Suppressor macrophage (primary cell): ENCODE data around the gene HNRNPA2B1.
"Not testable (repeated sequence)": the region's sequence is repeated elsewhere in the genome, so short reads cannot be mapped to it uniquely, and the experiment has no call there.

Experiments
- DNase-seq, 4 experiments: peaks; one replicate each; pipeline ENCODE4 v3.0.0-alpha.2; 2020 to 2022

HNRNPA2B1 gene

GRCh38 chr7:26198133-26198780 lies 2.3 kb downstream of the HNRNPA2B1 start:
- DNase-seq: peak in 3 of 4 experiments; percentile 58 to 69 (median 65)

- DNase-seq: peak; percentile 55 to 88 (median 74)
These were observed 3.1 kb downstream of the HNRNPA2B1 start for GRCh38 chr7:26197153-26198115.

- peak in 2 of 4 experiments; percentile 36 to 43 for DNase-seq
These were observed 4.5 kb downstream of the HNRNPA2B1 start for GRCh38 chr7:26195867-26196657.

- no peak for DNase-seq
These were observed 5.4 kb downstream of the HNRNPA2B1 start for GRCh38 chr7:26195182-26195581.

- not testable (repeated sequence) for DNase-seq
These were observed 5.8 kb downstream of the HNRNPA2B1 start for GRCh38 chr7:26194764-26195163.

- DNase-seq: no peak
These were observed 6.9 kb downstream of the HNRNPA2B1 start for GRCh38 chr7:26193432-26194207.

- peak in 3 of 4 experiments; percentile 43 to 55 (median 44) for DNase-seq
These were observed 8.0 kb downstream of the HNRNPA2B1 start for GRCh38 chr7:26192485-26193087.

- DNase-seq: no peak
These were observed 8.5 kb downstream of the HNRNPA2B1 start for GRCh38 chr7:26191974-26192479.

- no peak for DNase-seq
These were observed 9.1 kb downstream of the HNRNPA2B1 start for GRCh38 chr7:26191233-26191973.

GRCh38 chr7:26190417-26190869 lies 10.1 kb downstream of the HNRNPA2B1 start:
- DNase-seq: no peak

GRCh38 chr7:26189697-26190096 lies 10.8 kb downstream of the HNRNPA2B1 start:
- no peak for DNase-seq

- no peak for DNase-seq
These were observed 11.5 kb downstream of the HNRNPA2B1 start for GRCh38 chr7:26188957-26189541.

- no peak for DNase-seq
These were observed 12.2 kb downstream of the HNRNPA2B1 start for GRCh38 chr7:26188206-26188956.

GRCh38 chr7:26187380-26188205 lies 13.0 kb downstream of the HNRNPA2B1 start:
- DNase-seq: no peak

GRCh38 chr7:26186364-26187311 lies 13.9 kb downstream of the HNRNPA2B1 start:
- no peak for DNase-seq

GRCh38 chr7:26185844-26186180 lies 14.7 kb downstream of the HNRNPA2B1 start:
- no peak for DNase-seq

GRCh38 chr7:26185131-26185843 lies 15.3 kb downstream of the HNRNPA2B1 start:
- DNase-seq: no peak
